GM12878 (cell line): ENCODE results near the gene SH2D3A. TPM values are rescaled to one million over a fixed set of nuclear protein-coding genes. Genes with fewer than 3 reads are reported as not detected.

Experiments
- BHLHE40 ChIP-seq, 2 experiments: fragments of 450-650 bp in 1 of 2; IDR thresholded peaks; 2 replicates each; pipeline ENCODE4 v1.6.1; 2011 to 2017; ENCODE audit warnings: low read depth in 2 of 2, borderline replicate concordance in 1 of 2, improper control_type of control experiment in 1 of 2, low read length in 1 of 2, mild to moderate bottlenecking in 1 of 2
- EGR1 ChIP-seq, 2 experiments: IDR thresholded peaks; 1 replicate in 1 of 2; 2 replicates in 1 of 2; pipeline ENCODE4 v1.6.1; 2011 to 2012; ENCODE audit warnings: low read depth in 2 of 2, low read length in 2 of 2, borderline replicate concordance in 1 of 2, mild to moderate bottlenecking in 1 of 2, moderate library complexity in 1 of 2
- FOS ChIP-seq: IDR thresholded peaks from 3 replicates; pipeline ENCODE4 v1.6.1; 2011; ENCODE audit warnings: borderline replicate concordance; ENCODE audit not compliant: insufficient read length; ENCODE audit errors: extremely low read depth
- IRF3 ChIP-seq: fragments of 450-650 bp; IDR thresholded peaks from 2 replicates; pipeline ENCODE4 v1.6.1; 2014; ENCODE audit warnings: mild to moderate bottlenecking
- NR2F1 ChIP-seq: fragments of 450-650 bp; conservative IDR thresholded peaks from 2 replicates; pipeline ENCODE4 v1.6.1; 2017; ENCODE audit warnings: mild to moderate bottlenecking
- POLR2A ChIP-seq: IDR thresholded peaks from 2 replicates; pipeline ENCODE4 v1.6.1; 2011; ENCODE audit warnings: low read depth, mild to moderate bottlenecking, low read length
- RUNX3 ChIP-seq: IDR thresholded peaks from 2 replicates; pipeline ENCODE4 v1.6.1; 2012; ENCODE audit warnings: low read length, inconsistent platforms
- SMARCA5 ChIP-seq: fragments of 450-650 bp; IDR thresholded peaks from 2 replicates; pipeline ENCODE4 v1.6.1; 2017; ENCODE audit warnings: mild to moderate bottlenecking
- STAT1 ChIP-seq: fragments of 450-650 bp; conservative IDR thresholded peaks from 2 replicates; pipeline ENCODE4 v1.6.1; 2014; ENCODE audit warnings: antibody characterized with exemption, mild to moderate bottlenecking
- SUZ12 ChIP-seq: fragments of 200-600 bp; sonication (generic); IDR thresholded peaks from one replicate; pipeline ENCODE4 v1.6.1; 2018; ENCODE audit warnings: antibody characterized with exemption, mild to moderate bottlenecking; ENCODE audit not compliant: unreplicated experiment
- ZBTB4 ChIP-seq: fragments of 450-650 bp; formaldehyde crosslinking; IDR thresholded peaks from 2 replicates; pipeline ENCODE4 v1.4.0; 2022; ENCODE audit warnings: mild to moderate bottlenecking, moderate library complexity
- ZNF687 ChIP-seq: fragments of 450-650 bp; IDR thresholded peaks from 2 replicates; pipeline ENCODE4 v1.6.1; 2017; ENCODE audit warnings: mild to moderate bottlenecking, moderate library complexity
- polyA plus RNA-seq, 11 experiments: library from polyadenylated mRNA; depleted of rRNA in 4 of 11; unstranded in 6 of 11; stranded (reverse) in 5 of 11; fragments of >200 nt; fragmentation: Nextera tagmentation in 4 of 11; fragmentation: Illumina TruSeq in 1 of 11; extraction: Ambion mirVana in 4 of 11; extraction: Trizol in 1 of 11; gene quantifications; 1 replicate in 1 of 11; 2 replicates in 10 of 11; pipeline versions ENCODE4 v1.2.1 to v1.2.3, GENCODE V29; 2011 to 2016; ENCODE audit warnings: inconsistent platforms in 2 of 11, missing spikeins in 2 of 11, low read depth in 1 of 11
- total RNA-seq, 4 experiments: library from RNA; depleted of rRNA in 3 of 4; stranded (reverse); fragments of >200 nt in 3 of 4; fragmentation: Illumina TruSeq in 1 of 4; extraction: Trizol in 1 of 4; gene quantifications; 2 replicates each; pipeline versions ENCODE4 v1.2.1 to v1.2.3, GENCODE V29; 2013 to 2021

The SH2D3A gene
- total and polyA plus RNA-seq, 10 of the 15 experiments (the other 5 are each of a cell fraction or from before 2014, with no cell fraction given): 0.77 to 24.4 (median 9.5) TPM

GRCh38 chr19:6774821-6775707 lies 7.8 kb upstream of the SH2D3A start (continued):
- TF ChIP-seq ZNF687 (no peak), SMARCA5 (peak; percentile 77; the same call in 1 of the 2 replicates), EGR1 (IDR thresholded peaks at IDR 0.05; ENCODE audit: borderline replicate concordance in 1 of 2, low read depth in 2 of 2, low read length in 2 of 2) (no peak), RUNX3 (peak; percentile 2; the same call in 1 of the 2 replicates), IRF3 (no peak), POLR2A (no peak), BHLHE40 (IDR thresholded peaks at IDR 0.05; ENCODE audit: borderline replicate concordance in 1 of 2, low read depth in 2 of 2, low read length in 1 of 2) (peak in 1 of 2 experiments; percentile 62; a peak in 2 of 4 replicates), SUZ12 (no peak), ZBTB4 (CRISPR knock-in tag) (no peak), STAT1 (no peak), FOS (no peak), NR2F1 (peak; percentile 62)
